GM10266 (cell line): ENCODE data around the gene HDAC4.

Source experiments
- DNase-seq: peaks from one replicate; pipeline ENCODE4 v3.0.0; 2012; ENCODE audit errors: extremely low spot score
- TF ChIP-seq, protein P1 (sequence below): IDR thresholded peaks from 2 replicates; pipeline ENCODE4 v1.5.1; 2012; ENCODE audit warnings: mild to moderate bottlenecking, low read depth; ENCODE audit not compliant: control insufficient read depth, insufficient read depth; ENCODE audit errors: missing control alignments

Gene HDAC4

DNA sequence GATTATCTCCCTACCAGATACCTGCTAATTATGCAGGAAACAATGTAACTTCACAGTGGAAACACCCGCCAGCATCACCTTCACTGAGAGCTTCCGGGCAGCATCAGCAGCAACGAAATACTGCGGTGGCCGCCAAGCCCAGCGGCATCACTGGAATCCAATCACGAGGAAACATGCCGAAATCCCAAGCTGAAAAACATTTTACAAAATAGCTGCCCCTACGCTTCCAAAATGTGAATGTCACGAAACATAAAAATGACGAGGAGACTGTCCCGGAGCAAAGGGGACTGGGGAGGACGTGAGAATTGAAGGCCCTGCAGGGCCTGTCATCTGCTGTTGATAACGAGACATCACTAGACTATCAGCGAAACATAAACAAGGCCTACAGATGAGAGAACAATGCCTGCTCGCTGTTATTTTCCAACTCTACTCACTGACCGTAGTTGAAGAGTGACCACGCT, 82.6 kb downstream of the HDAC4 start:
- no peak for DNase-seq

GRCh38 chr2:239316562-239317465, 84.0 kb downstream of the HDAC4 start:
- DNase-seq: no peak
- TF ChIP-seq, protein P1, sequence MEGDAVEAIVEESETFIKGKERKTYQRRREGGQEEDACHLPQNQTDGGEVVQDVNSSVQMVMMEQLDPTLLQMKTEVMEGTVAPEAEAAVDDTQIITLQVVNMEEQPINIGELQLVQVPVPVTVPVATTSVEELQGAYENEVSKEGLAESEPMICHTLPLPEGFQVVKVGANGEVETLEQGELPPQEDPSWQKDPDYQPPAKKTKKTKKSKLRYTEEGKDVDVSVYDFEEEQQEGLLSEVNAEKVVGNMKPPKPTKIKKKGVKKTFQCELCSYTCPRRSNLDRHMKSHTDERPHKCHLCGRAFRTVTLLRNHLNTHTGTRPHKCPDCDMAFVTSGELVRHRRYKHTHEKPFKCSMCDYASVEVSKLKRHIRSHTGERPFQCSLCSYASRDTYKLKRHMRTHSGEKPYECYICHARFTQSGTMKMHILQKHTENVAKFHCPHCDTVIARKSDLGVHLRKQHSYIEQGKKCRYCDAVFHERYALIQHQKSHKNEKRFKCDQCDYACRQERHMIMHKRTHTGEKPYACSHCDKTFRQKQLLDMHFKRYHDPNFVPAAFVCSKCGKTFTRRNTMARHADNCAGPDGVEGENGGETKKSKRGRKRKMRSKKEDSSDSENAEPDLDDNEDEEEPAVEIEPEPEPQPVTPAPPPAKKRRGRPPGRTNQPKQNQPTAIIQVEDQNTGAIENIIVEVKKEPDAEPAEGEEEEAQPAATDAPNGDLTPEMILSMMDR: no peak

More for the DNA sequence above, 82.6 kb downstream of the HDAC4 start:
- TF ChIP-seq, protein P1: no peak

GRCh38 chr2:239315308-239315707, 85.5 kb downstream of the HDAC4 start:
- TF ChIP-seq, protein P1: no peak

DNA sequence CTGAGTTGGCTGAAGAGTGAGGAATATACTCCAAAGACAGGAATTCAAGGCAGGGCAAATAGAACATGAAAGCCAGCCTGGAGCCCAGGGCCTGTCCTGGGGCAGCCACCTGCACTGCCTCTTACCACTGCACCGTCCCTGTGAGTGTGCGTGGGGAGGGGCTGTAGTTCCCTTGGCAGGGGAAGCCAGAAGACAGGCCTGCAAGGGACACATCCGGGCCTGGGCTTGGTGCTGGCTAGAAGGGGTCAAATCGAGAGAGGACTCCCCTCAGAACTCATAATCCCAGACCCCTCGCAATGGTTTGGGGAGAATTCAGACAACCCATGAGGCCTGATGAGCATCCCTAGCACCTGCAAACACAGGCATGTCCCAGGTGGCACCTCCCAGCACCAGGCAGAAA, 87.0 kb downstream of the HDAC4 start:
- no peak for DNase-seq
- TF ChIP-seq, protein P1: no peak

More at GRCh38 chr2:239315308-239315707, 85.5 kb downstream of the HDAC4 start:
- no peak for DNase-seq

- TF ChIP-seq, protein P1: no peak
Measured at GRCh38 chr2:239312741-239313667, 87.8 kb downstream of the HDAC4 start.

DNA sequence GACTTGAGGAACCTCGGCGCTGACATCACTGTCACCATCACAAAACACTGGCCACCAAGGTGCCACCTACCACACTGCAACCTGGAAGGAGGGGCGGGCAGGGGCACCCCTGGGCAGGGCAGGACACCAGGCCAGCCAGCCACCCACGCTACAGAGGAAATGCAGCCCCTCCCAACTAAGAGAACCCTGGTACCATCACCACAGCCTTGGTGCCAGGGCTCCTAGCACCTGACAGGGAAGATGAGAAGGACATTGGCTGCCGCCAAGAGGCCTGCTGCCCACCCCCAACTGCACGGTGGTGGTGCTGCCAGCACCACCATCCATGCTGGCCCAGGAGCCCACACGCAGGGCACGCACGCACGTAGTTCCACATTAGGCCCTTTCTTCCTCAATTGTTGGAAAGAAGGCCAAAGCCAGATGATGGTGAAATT, 88.7 kb downstream of the HDAC4 start:
- TF ChIP-seq, protein P1: no peak
- no peak for DNase-seq

More at GRCh38 chr2:239312741-239313667, 87.8 kb downstream of the HDAC4 start:
- DNase-seq: no peak
